A549 treated with RU486 at 1 μM for 4 hours (cell line): Measurements from ENCODE around the gene SLCO6A1. TPM values are rescaled to one million over a fixed set of nuclear protein-coding genes. Genes with fewer than 3 reads are reported as not detected.

Experiments used
- total RNA-seq: library from RNA; stranded (reverse); fragments of 200-300 nt; extraction: Qiagen RNA extraction; gene quantifications from 5 replicates; pipeline ENCODE4 v1.2.3, GENCODE V29; 2022; ENCODE audit warnings: low read depth

SLCO6A1 gene
- total RNA-seq: not detected in 5 replicates

DNA sequence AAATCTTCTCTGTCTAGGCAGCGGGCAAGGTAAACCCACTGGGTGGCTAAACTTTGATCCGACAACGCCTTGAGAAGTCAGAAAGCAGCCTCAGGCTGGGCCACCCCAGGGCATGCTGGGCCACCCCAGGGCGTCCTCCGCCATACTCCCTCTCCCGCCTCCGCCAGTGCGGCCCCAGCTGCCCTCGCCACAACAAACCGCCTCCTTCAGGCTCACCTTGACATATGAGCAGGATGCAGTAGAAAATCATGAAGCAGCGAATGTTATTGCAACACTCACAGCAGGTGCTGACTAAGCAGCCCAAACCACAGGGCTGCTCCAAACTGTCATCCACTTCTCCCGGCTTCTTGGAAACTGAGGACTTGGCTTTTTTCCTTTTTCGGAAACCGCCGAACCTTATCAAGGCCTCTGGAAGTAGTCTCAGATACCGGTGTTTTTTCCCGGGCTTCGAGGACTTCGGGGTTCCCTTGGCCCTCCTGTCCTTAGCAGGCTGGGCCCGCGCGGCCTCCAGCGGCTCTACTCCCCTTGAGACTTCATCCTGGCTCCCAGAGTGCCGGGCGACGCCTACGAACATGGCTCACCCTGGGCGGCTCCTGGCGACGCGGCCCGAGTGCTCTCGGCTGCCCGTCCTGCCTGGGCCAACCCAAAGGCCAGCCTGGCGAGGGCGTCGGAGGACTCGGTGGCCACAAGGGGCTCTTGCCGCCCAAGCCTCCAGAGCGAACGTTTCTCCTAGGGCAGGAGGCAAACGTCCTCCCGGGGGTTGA lies at the start of gene SLCO6A1:
Gene SLCO6A1, minus strand, starts transcription at position 731 of the 764 bp plus-strand sequence. Its CDS starts 157 bp downstream, at position 574.

Other genes with a start within 250 kb of the SLCO6A1 start
- 0.01 TPM in 1 of 5 replicates, not detected in the others for gene SLCO4C1, start 202.7 kb downstream of the SLCO6A1 start, total RNA-seq